ENCODE measurements around the gene POLR2E. TPM values are rescaled to one million over a fixed set of nuclear protein-coding genes. Genes with fewer than 3 reads are reported as not detected.

Gene POLR2E
- total RNA-seq, 1 experiment from 2014 or later = 281 TPM

- POLR2A ChIA-PET = no interaction called here
- BruUV-seq (replicated peaks) = no TSS peak
- intact Hi-C loops (cut with micrococcal nuclease) = no loop called here
Observed at GRCh38 chr19:1131718-1132551, 36.8 kb upstream of the POLR2E start.

More at GRCh38 chr19:1131718-1132551, 36.8 kb upstream of the POLR2E start:
- no peak overlapping the region for H3K9ac ChIP-seq (ENCODE audit: low read length)
- no peaks in the 10 kb centered on the region for H3K27me3 ChIP-seq (ENCODE audit: insufficient read depth, low read length)
- peaks cover 0 to 13% of the 10 kb centered on the region in 2 experiments; a peak in 2 of 4 replicates for H3K4me1 ChIP-seq (ENCODE audit: control insufficient read depth in 1 of 2, insufficient read depth in 2 of 2, low read length in 2 of 2)
- TF ChIP-seq POLR2A (IDR thresholded peaks at IDR 0.05; ENCODE audit: borderline replicate concordance, extremely low read depth, insufficient read depth, insufficient read length) (no peak), TCF7L2 (IDR thresholded peaks at IDR 0.05; ENCODE audit: borderline replicate concordance, extremely low read depth, insufficient read depth, insufficient read length) (no peak), CBX3 (IDR thresholded peaks at IDR 0.05; ENCODE audit: low read depth) (no peak), EGR1 (IDR thresholded peaks at IDR 0.05; ENCODE audit: low read depth) (no peak), EZH2 (IDR thresholded peaks at IDR 0.05) (no peak), JUND (IDR thresholded peaks at IDR 0.05) (no peak), ZNF274 (IDR thresholded peaks at IDR 0.05; ENCODE audit: low read depth, low read length) (no peak), CEBPB (IDR thresholded peaks at IDR 0.05; ENCODE audit: low read depth) (no peak), CTCF (IDR thresholded peaks at IDR 0.05 in 2 of 3, conservative IDR thresholded peaks at IDR 0.05 in 1 of 3; ENCODE audit: borderline replicate concordance in 1 of 3, insufficient read depth in 1 of 3, low read depth in 2 of 3, low read length in 2 of 3) (no peak), ATF3 (IDR thresholded peaks at IDR 0.05) (no peak), SRF (IDR thresholded peaks at IDR 0.05; ENCODE audit: low read depth) (no peak), ELF1 (IDR thresholded peaks at IDR 0.05; ENCODE audit: borderline replicate concordance, low read depth) (no peak), ZBTB33 (IDR thresholded peaks at IDR 0.05; ENCODE audit: extremely low read depth, insufficient replicate concordance, low read length) (no peak), ZFX (IDR thresholded peaks at IDR 0.05) (no peak), SIN3A (IDR thresholded peaks at IDR 0.05; ENCODE audit: low read depth) (no peak), REST (IDR thresholded peaks at IDR 0.05; ENCODE audit: low read depth) (no peak), MAX (IDR thresholded peaks at IDR 0.05) (no peak), EZH2phosphoT487 (IDR thresholded peaks at IDR 0.05; ENCODE audit: borderline replicate concordance) (no peak), FOSL1 (IDR thresholded peaks at IDR 0.05; ENCODE audit: low read depth) (no peak)
- CTCF ChIA-PET = interaction anchor here (1.2 kb wide), 1 partner anchor 19 kb away, joined by 5 read pairs; no protein-coding TSS in a partner anchor
- H3K4me3 ChIP-seq (replicated peaks in 1 of 2; ENCODE audit: low read depth in 1 of 2, low read length in 2 of 2) = no peak overlapping the region
- H3K9me2 ChIP-seq (ENCODE audit: insufficient read depth) = no peaks in the 10 kb centered on the region
- ATAC-seq (no peak), DNase-seq (ENCODE audit: low read depth, low spot score) (no peak)
- no peaks in the 10 kb centered on the region for H4K20me1 ChIP-seq (ENCODE audit: insufficient read depth)
- RAD21 ChIA-PET (ENCODE audit: low non-redundant PET in 1 of 2, low total read pairs in 2 of 2, uncharacterized antibody in 2 of 2, unreplicated experiment in 2 of 2) = no interaction called here
- H3K36me3 ChIP-seq (ENCODE audit: control insufficient read depth in 1 of 2, insufficient read depth in 2 of 2, low read length in 2 of 2) = peaks cover 0 to 14% of the 10 kb centered on the region in 2 experiments; a peak in 1 of 4 replicates
- H3K79me2 ChIP-seq (ENCODE audit: insufficient read depth, low read length) = peaks cover 39% of the 10 kb centered on the region; the same call in 1 of the 2 replicates
- H3K4me2 ChIP-seq (ENCODE audit: low read length) = no peak overlapping the region
- no peaks in the 10 kb centered on the region for H3K9me3 ChIP-seq (ENCODE audit: control insufficient read depth in 1 of 2, insufficient read depth in 1 of 2, low read depth in 1 of 2, low read length in 2 of 2)
- no peak overlapping the region for H3K27ac ChIP-seq (ENCODE audit: low read depth, low read length)
- no peak overlapping the region for H2AFZ ChIP-seq (ENCODE audit: low read depth, low read length, poor library complexity, severe bottlenecking)
